GM19043 (cell line): Measurements from ENCODE around the gene PDIA2.
"Not testable (repeated sequence)": the region's sequence is repeated elsewhere in the genome, so short reads cannot be mapped to it uniquely, and the experiment has no call there.

Experiments
- ATAC-seq: cut with Tn5 transposase; IDR thresholded peaks from one replicate; pipeline ENCODE4 v1.9.1; 2021; ENCODE audit warnings: low read depth; ENCODE audit not compliant: unreplicated experiment

The PDIA2 gene, protein sequence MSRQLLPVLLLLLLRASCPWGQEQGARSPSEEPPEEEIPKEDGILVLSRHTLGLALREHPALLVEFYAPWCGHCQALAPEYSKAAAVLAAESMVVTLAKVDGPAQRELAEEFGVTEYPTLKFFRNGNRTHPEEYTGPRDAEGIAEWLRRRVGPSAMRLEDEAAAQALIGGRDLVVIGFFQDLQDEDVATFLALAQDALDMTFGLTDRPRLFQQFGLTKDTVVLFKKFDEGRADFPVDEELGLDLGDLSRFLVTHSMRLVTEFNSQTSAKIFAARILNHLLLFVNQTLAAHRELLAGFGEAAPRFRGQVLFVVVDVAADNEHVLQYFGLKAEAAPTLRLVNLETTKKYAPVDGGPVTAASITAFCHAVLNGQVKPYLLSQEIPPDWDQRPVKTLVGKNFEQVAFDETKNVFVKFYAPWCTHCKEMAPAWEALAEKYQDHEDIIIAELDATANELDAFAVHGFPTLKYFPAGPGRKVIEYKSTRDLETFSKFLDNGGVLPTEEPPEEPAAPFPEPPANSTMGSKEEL

DNA sequence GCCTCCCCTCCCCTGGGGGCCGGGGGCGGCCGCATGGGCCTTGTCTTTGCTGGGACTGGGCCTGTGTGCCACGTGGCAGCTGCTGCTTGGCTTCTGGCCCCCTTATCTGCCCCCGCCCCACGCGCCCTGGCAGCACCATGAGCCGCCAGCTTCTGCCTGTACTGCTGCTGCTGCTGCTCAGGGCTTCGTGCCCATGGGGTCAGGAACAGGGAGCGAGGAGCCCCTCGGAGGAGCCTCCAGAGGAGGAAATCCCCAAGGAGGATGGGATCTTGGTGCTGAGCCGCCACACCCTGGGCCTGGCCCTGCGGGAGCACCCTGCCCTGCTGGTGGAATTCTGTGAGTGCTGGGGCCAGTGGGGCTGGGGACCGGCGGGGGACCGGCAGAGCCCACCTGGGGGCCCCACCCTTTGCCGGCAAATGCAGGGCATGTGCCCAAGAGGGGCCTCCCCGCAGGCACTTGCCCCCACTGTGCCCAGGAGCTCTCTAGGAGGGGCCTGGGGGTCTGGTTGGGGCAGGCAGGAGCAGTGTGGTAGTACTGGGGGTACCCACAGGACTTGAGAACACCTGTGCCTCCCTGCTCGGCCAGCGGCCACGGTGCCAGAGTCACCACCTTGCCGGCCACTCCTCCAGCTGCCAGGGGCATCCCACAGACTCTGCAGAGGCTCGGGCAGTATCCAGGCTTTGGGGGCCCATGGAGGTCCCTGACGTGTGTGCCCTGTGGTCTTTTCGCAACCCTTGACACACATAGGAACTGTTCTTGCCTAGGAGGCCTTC lies at the start of gene PDIA2:
Gene PDIA2, plus strand, starts transcription at position 132 of the 773 bp plus-strand sequence. Its CDS starts 6 bp downstream, at position 138.
- no peak for ATAC-seq

DNA sequence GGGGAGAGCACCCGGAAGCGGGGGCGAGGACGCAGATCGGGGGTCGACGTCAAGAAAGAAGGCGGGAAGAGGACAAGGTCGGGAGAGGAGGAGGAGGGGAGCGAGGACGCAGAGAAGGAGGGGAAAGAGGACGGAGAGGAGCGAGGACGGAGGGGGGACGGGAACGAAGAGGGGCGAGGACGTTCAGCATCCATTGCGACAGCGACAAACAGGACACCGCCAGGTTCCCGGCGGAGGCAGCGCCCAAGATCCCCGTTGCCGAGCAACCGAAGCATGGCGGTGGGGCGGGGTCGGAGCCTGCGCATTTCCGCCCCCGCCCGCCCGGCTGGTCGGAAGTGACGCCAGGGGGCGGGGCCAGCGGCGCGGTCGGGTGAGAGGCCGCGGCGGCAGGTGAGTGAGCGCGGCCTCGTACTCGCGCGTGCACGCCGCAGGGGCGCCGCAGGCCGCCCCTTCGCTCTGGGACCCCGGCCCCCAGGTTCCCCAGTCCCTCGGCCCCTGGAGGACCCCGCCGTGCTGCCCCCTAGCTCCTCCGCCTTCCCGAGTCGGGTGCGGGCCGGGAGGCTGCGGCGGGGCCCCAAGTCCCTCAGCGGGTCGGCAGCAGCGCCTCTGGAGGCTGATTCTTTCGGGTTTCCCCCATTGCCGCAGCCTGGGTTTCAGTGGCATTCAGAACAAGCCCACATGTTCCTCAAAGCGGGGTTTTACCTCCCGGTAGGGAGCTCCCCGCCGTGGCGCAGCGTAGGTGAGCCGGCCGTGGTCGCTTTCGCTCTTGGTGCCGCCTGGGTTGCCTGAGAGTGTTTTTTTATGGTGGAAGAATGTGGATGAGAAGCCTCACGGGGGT lies 48.3 kb upstream of the PDIA2 start, which contains the start of gene FAM234A:
Gene FAM234A, plus strand, starts transcription at position 354 of the 838 bp plus-strand sequence. CDS start 19,593 bp downstream, outside the sequence.
- ATAC-seq: peak; percentile 71

DNA sequence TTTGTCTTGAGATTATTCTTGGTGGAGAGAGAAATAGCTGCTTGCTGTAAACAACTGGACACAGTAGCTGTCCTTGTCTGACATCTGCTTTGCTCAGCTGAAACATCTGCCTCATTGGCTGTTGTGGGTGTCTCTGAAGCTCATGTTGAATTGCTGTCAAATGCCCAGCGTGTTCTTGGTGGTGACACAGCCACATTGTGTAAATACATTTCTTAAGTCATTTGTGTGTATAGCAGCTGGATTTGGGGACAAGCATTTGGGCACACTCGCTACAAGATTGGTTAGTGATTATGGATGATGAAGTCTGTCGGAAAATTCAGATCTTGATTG lies 43.1 kb upstream of the PDIA2 start:
- ATAC-seq: no peak

DNA sequence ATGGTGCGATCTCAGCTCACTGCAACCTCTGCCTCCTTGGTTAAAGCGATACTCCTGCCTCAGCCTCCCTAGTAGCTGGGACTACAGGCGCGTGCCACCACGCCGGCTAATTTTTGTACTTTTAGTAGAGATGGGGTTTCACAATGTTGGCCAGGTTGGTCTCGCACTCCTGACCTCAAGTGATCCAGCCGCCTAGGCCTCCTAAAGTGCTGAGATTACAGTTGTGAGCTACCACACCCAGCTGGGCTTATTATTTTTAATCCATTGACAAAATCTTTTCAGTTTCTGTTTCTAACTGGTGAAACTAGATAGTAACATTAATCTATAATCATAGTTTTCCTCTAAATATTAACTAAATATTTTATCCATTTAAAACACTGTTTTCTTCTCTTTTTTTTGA lies 42.4 kb upstream of the PDIA2 start:
- ATAC-seq: no peak

DNA sequence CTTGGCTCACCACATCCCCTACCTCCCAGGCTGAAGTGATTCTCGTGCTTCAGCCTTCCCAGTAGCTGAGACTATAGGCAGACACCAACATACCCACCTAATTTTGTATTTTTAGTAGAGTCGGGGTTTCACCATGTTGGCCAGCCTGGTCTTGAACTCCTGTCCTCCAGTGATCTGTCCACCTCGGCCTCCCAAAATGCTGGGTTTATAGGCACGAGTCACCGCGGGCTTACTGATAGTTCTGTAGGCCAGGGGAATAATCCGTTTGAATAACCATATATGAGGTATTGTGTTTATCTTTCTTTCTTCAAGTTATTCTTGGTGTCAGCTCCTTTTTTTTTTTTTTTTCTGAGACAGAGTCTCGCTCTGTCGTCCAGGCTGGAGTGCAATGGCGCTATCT lies 40.7 kb upstream of the PDIA2 start:
- no peak for ATAC-seq

DNA sequence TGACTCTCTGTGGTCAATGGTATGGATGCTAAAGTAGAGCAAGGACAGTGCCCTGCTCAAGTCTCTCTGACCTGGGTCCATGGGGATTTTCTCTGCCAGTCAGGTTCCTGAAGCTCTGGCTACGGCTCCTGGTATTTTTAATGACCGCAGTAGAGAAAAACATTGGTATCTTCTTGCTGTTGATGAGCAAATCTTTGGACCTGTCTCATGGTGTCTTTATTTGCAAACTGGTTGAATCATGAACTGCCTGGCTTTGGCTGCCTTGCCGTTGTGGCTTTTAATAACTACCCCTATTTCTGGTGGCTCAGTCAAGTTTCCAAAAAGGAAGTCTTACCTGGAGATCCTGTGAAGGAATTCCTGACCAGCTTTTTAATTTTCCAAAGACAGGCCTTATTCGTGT lies 39.6 kb upstream of the PDIA2 start:
- no peak for ATAC-seq

DNA sequence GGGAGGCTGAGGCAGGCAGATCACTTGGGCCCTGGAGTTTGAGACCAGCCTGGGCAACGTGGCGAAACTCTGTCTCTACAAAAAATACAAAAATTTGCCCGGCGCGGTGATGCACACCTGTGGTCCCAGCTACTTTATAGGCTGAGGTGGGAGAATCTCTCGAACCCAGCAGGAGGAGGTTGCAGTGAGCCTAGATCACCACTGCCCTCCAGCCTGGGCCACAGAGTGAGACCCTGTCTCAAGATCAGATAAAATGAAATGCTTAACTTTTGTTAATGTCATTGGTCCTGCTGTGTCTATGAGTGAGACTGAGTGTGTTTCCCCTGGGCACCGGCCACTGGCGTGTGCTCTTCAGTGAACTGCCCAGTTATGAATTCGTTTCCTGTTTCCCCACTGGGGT lies 37.9 kb upstream of the PDIA2 start:
- ATAC-seq: no peak

DNA sequence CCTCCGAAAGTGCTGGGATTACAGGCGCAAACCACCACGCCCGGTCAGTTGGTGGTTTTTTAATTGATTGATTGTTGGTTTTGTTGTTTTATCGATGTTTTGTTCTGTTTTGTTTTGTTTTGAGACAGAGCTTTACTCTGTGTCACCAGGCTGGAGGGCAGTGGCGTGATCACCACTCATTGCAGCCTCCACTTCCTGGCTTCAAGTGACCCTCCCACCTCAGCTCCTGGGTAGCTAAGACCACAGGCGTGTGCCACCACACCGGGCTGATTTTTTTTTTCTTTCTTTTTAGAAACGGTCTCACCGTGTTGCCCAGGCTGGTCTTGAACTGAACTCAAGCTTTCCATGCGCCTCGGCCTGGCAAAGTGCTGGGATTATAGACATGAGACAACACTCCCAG lies 35.9 kb upstream of the PDIA2 start:
- ATAC-seq: no peak

DNA sequence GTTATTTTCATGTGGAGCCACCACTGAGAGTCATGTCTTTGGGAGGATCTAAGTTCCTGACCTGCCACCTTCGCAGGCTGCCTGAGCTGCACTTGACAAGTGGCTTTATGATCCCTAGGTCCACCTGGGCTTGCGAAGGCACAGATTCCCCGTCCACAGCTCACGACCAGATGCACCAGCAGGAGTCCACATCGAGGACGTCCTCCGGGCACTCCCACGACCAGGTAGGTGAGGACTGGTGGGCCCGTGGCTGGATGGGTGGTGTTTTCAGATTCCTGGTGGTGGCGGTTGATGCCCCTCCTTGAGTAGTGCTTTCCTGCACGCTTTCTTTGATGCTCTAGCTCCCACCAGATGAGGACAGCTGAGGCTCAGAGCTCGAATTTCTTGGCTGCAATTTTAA lies 33.5 kb upstream of the PDIA2 start:
- ATAC-seq: no peak

DNA sequence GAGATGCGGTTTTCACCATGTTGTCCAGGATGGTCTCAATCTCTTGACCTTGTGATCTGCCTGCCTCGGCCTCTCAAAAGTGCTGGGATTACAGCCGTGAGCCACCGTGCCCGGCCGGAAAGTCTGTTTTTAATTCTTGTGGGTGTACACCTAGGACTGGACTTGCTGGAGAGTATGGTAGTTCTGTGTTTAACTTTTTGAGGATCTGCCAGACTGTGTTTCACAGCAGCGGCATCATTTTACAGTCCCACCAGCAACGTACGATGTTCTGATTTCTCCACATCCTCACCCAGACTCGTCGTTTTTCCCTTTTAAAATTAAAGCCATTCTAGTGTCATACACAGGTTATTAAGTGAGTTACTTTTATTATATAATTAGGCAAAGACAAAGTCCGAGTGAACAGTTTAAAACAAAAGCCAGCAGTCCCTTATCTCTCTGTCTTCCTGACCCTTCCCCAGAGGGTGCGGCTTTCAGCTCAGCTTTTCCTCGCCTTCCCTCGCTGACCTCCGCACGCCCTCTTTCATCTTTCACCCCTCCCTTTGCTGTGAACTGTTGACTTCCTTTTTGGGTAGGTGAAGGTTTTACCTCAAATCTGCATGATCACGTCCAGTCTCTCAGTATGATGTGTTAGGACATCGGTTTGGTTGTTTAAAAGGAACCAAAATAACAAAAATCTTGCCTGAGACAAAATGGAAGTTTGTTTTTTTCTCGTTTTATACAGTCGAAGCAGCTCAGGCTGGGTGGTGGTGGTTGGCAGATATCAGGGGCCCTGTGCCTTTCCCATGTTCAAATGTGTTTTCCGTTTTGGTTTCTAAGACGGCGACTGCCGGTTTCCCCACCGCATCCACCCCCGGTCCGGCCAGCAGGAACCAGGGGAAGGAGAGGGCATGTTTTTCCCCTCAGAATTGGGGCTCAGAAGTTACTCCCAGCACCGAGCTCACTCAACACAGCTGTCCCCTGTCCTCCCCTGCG lies 30.3 kb upstream of the PDIA2 start:
- ATAC-seq: no peak

DNA sequence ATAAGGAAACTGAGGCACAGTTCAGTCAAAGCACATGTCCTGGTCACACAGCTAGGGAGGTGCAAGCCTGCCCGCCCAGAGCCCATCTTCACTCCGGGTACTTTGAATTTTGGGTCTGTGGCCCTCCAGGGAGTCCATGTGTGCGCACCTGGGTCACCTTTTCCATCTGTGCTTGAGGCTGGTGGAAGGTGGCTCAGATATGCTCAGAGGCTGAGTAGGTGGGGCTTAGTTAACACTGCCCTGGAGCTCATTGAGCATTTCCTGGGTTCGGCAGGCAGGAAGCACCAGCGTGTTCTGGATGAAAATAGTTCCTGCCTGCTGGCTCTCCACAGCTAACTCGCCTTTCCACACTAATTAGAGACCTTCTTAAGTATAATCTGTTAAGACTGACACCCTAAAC lies 29.1 kb upstream of the PDIA2 start:
- no peak for ATAC-seq

DNA sequence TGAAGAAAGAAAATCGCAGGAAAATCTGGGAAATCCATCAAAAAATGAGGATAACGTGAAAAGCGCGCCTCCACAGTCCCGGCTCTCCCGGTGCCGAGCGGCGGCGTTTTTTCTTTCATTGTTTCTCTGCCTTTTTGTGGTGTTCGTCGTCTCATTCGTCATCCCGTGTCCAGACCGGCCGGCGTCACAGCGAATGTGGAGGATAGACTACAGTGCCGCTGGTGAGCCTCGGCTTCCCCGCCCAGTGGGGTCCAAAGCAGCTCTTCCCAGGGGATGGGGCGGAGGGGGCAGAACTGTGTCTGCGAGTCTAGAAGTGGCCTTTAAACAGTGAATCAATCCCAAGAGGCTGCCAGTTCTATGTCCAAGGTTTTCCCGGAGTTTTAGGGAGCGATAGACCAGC lies 28.5 kb upstream of the PDIA2 start:
- ATAC-seq: no peak

DNA sequence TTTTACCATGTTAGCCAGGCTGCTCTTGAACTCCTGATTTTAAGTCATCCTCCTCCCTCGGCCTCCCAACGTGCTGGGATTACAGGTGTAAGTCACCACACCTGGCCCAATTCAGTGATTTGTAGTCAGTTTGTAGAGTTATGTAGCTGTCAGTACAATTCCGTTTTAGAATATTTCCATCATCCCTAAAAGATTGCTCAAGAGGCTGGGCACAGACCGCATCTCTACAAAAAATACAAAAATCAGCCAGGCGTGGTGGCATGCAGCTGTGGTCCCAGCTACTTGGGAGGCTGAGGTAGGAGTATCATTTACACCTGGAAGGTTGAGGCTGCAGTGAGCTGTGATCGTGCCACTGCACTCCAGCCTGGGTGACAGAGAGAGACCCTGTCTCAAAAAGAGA lies 27.8 kb upstream of the PDIA2 start:
- no peak for ATAC-seq

DNA sequence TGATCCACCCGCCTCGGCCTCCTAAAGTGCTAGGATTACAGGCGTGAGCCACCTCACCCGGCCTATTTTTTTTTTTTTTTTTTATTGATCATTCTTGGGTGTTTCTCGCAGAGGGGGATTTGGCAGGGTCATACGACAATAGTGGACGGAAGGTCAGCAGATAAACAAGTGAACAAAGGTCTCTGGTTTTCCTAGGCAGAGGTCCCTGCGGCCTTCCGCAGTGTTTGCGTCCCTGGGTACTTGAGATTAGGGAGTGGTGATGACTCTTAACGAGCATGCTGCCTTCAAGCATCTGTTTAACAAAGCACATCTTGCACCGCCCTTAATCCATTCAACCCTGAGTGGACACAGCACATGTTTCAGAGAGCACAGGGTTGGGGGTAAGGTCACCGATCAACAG lies 24.9 kb upstream of the PDIA2 start:
- not testable (repeated sequence) for ATAC-seq

DNA sequence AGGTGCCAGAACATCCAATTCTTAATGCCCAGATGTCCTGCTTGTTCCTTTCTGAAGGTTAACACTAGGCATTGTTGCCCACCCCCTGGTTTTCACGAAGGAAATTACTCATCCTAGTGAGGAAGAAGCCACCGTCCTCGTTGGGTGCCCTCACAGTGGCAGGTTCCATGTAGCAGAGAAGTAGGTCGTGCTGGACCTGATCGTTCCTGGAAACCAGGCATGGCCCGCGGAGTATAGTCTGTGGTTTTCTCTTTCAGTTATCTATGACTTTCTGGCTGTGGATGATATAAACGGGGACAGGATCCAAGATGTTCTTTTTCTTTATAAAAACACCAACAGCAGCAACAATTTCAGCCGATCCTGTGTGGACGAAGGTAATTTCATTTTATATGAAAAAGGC lies 23.7 kb upstream of the PDIA2 start:
- no peak for ATAC-seq

DNA sequence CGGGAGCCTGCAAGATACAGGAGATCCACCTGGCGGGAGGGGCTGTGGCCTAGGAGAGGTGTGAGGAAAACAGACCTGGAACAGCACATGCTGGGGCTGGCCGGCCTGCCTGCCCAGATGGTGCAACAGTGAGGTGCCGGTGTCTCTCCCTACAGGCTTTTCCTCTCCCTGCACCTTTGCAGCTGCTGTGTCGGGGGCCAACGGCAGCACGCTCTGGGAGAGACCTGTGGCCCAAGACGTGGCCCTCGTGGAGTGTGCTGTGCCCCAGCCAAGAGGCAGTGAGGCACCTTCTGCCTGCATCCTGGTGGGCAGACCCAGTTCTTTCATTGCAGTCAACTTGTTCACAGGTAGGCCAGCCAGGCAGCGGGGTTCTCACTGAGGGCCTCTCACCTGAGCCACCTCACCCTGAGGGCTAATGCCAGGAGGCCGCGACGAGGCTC lies 23.1 kb upstream of the PDIA2 start:
- no peak for ATAC-seq

DNA sequence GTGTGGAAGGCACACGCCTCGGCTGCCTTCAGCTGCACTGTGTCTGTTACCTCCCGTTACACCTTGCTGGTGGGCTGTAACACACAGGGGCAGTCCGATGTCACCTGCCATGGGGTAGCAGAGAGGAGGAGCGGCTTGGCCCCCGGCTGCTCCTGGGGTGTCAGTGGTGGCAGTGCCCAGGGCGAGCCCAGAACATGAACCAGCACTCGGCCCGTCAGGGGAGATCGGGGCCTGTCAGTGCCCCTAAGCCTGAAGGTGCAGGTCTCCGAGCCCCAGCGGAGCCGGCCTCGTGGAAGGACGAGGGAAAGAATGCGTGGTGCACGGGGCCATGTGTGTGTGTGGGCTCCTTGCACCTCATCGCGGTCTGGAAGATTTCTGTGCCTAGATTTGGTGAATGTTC lies 22.6 kb upstream of the PDIA2 start:
- ATAC-seq: no peak

DNA sequence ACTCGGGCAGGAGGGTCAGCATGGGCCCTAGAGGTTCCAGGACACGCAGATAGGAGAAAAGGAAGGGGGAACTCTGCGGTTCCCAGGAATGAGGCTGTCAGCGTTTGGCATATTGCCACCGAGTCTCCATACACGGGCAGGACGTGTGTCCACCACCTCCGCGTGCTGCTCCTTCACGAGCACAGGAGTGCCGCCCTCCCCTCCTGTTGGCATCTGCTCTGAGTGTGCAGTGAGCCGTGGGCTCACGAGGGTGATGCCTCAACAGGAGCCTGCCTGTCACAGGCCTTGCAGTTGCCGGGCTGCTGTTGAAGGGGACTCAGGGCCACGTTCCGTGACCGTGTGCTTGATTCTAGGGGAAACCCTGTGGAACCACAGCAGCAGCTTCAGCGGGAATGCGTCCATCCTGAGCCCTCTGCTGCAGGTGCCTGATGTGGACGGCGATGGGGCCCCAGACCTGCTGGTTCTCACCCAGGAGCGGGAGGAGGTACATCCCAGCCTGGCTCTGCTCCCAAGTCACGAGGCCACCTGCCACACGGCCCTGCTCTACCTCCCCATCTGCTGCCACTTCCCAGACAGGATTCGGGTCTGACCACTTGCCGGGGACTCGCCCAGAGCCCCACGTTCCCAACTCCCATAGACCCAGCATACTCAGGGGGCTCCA lies 21.8 kb upstream of the PDIA2 start:
- no peak for ATAC-seq

DNA sequence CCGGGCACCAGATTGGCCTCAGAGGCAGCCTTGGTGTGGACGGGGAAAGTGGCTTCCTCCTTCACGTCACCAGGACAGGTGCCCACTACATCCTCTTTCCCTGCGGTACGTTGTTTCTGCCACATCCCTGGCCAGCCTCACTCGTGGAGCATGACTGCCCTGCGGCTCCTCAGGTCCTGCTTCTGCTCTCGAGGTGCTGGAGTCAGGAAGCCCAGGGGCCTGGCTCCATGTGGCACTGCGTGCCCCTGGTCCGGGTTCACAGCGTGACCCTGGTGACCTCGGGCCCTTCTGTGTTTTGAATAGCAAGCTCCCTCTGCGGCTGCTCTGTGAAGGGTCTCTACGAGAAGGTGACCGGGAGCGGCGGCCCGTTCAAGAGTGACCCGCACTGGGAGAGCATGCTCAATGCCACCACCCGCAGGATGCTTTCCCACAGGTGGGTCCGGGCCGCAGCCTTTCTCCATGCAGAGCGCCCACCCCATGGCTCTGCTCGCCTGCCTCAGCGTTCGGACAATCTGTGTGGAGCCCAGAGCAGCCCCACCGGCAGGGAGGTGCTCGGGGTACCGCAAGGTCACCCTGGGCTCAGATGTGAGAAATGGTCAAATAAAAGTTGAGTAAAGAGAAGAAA lies 20.7 kb upstream of the PDIA2 start:
- no peak for ATAC-seq
